ENCODE data around the gene MPC1.
A peak's percentile ranks its signal among the peaks of the same experiment; 100 is the strongest.

MPC1 gene

GRCh38 chr6:166382933-166383801 lies at the start of gene MPC1:
Gene MPC1, minus strand, starts transcription at chr6:166382940. Its CDS starts 64 bp downstream, at chr6:166382876.
- peak within 1 kb of the TSS; percentile 67 for H3K4me3 ChIP-seq (ENCODE audit: low read depth, low read length)

GRCh38 chr6:166430269-166430668 lies 47.5 kb upstream of the MPC1 start:
- H3K4me3 ChIP-seq (ENCODE audit: low read depth, low read length), result no peak overlapping the region

- H3K4me3 ChIP-seq (ENCODE audit: low read depth, low read length), result no peak overlapping the region
Measured at GRCh38 chr6:166424431-166424830, 41.7 kb upstream of the MPC1 start.

- no peak overlapping the region for H3K4me3 ChIP-seq (ENCODE audit: low read depth, low read length)
Measured at GRCh38 chr6:166423781-166424180, 41.0 kb upstream of the MPC1 start.

GRCh38 chr6:166423051-166423745 lies 40.5 kb upstream of the MPC1 start:
- no peak overlapping the region for H3K4me3 ChIP-seq (ENCODE audit: low read depth, low read length)

- H3K4me3 ChIP-seq (ENCODE audit: low read depth, low read length), result no peak overlapping the region
Measured at GRCh38 chr6:166422201-166422940, 39.6 kb upstream of the MPC1 start.

- H3K4me3 ChIP-seq (ENCODE audit: low read depth, low read length), result no peak overlapping the region
Measured at GRCh38 chr6:166420351-166420750, 37.6 kb upstream of the MPC1 start.

GRCh38 chr6:166419717-166420116 lies 37.0 kb upstream of the MPC1 start:
- H3K4me3 ChIP-seq (ENCODE audit: low read depth, low read length), result no peak overlapping the region

DNA sequence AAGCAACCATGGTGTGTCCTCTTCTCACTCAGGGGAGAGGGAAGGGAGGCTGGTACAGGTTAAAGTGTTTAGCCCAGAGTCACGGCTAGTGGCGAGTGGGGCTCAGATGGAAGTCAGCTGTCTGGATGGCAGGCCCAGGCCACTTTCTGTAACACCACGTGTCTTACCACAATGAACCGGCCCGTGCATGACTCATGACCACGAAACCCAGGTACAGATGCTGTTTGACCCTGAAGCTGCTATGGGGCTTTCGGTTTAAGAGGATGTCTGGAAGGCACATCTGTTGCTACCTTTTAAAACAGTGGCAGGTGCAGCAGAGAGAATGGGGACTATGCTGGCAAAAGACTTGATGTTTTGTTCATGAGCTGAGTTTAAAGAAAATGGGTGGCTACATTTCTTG lies 36.5 kb upstream of the MPC1 start:
- no peak overlapping the region for H3K4me3 ChIP-seq (ENCODE audit: low read depth, low read length)

DNA sequence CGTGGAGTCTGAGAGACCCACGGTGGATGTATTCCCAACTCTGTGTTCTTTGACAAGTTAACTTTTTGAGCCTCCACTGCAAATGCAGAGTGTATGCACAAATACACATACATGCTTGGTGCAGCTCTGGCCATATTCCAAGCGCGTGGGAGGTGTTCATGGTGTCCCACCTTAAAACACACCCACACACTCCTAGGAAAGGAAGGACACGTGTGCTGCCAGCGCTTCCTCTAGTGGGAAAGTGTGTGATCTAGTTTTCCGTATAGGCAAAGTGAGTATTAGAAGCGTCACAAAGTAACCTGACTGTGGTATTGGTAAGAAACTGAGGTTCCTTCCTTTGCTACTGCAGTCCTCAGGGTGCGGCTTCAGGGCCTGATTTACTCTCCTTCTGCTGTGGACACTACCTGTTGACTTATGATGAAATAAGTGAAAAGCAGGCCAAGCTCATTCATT lies 36.0 kb upstream of the MPC1 start:
- H3K4me3 ChIP-seq (ENCODE audit: low read depth, low read length), result no peak overlapping the region

DNA sequence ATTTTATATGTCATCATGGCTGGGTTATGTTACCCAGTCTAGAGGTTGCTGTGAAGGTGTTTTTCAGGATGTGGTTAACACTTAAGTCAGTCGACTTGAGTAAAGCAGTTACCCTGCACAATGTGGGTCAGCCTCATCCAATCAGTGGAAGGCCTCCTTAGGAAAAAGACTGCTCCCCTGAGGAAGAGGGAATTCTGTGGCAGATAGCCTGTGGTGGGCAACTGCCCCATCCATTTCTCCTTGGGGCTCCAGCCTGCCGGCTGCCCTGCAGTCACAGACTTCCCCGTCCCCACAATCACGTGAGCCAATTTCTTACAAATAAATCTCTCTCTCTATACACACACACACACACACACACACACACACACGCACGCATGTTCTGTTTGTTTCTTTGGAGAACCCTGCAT lies 34.5 kb upstream of the MPC1 start:
- no peak overlapping the region for H3K4me3 ChIP-seq (ENCODE audit: low read depth, low read length)

DNA sequence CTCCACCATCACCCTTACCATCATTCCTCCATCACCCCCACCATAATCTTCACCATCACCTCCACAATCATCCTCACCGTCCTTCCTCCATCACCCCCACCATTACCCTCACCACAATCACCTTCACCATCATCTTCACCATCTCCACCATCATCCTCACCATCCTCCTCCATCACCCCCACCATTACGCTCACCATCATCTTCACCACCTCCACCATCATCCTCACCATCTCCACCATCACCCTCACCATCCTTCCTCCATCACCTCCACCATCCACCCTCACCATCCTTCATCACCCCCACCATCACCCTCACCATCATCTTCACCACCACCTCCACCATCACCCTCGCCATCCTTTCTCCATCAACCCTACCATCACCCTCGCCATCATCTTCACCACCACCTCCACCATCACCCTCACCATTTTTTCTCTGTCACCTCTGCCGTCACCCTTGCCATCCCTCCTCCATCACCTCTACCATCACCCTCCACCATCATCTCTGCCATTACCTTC lies 33.1 kb upstream of the MPC1 start:
- no peak overlapping the region for H3K4me3 ChIP-seq (ENCODE audit: low read depth, low read length)

GRCh38 chr6:166415306-166415705 lies 32.6 kb upstream of the MPC1 start:
- no peak overlapping the region for H3K4me3 ChIP-seq (ENCODE audit: low read depth, low read length)

- H3K4me3 ChIP-seq (ENCODE audit: low read depth, low read length), result no peak overlapping the region
Measured at GRCh38 chr6:166413491-166413951, 30.8 kb upstream of the MPC1 start.

GRCh38 chr6:166412911-166413384 lies 30.2 kb upstream of the MPC1 start:
- H3K4me3 ChIP-seq (ENCODE audit: low read depth, low read length), result no peak overlapping the region

- H3K4me3 ChIP-seq (ENCODE audit: low read depth, low read length), result no peak overlapping the region
Measured at GRCh38 chr6:166412156-166412910, 29.6 kb upstream of the MPC1 start.

DNA sequence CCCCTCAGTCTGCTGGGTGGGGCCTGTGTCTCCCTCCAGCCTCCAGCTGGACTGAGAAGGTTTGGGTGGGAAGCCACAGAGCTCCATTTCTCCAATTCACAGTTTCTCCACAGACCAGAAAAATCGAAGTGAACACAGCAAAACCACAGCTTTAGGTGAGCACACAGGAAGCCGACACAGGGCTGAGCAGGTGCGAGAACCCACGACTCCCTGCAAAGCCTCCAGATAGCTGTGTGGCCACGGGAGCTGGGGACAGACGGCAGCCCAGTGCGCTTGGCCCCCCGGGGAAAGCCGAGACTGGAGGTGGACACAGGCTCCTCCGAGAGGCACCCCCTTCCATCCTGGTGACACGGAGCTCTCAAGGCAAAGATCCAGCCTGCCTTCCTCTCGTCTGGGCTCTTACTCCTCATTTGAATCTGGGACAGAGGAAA lies 29.0 kb upstream of the MPC1 start:
- no peak overlapping the region for H3K4me3 ChIP-seq (ENCODE audit: low read depth, low read length)

GRCh38 chr6:166411271-166411670 lies 28.5 kb upstream of the MPC1 start:
- H3K4me3 ChIP-seq (ENCODE audit: low read depth, low read length), result no peak overlapping the region

GRCh38 chr6:166410426-166410935 lies 27.7 kb upstream of the MPC1 start:
- H3K4me3 ChIP-seq (ENCODE audit: low read depth, low read length), result no peak overlapping the region

Measured in iPS-11a (cell line).